Measurements from ENCODE around the gene POLR3G.

The POLR3G gene

GRCh38 chr5:90480699-90481098, 6.0 kb downstream of the POLR3G start:
- peaks cover 34% of the 10 kb centered on the region for H3K36me3 ChIP-seq (ENCODE audit: insufficient read depth, low read length)
- H3K9me3 ChIP-seq (ENCODE audit: low read depth, low read length): no peaks in the 10 kb centered on the region
- DNase-seq (ENCODE audit: low read depth, low spot score): no peak
- no peak overlapping the region for H3K9ac ChIP-seq (ENCODE audit: insufficient read length)
- H3K4me3 ChIP-seq: no peak overlapping the region
- no peak overlapping the region for H3K27ac ChIP-seq
- TF ChIP-seq EZH2 (IDR thresholded peaks at IDR 0.05): no peak

GRCh38 chr5:90483206-90483605, 8.5 kb downstream of the POLR3G start:
- H3K9me3 ChIP-seq (ENCODE audit: low read depth, low read length): no peaks in the 10 kb centered on the region

GRCh38 chr5:90484540-90484939, 9.9 kb downstream of the POLR3G start:
- no peak overlapping the region for H3K27ac ChIP-seq
- H3K9ac ChIP-seq (ENCODE audit: insufficient read length): no peak overlapping the region
- H3K36me3 ChIP-seq (ENCODE audit: insufficient read depth, low read length): peaks cover 43% of the 10 kb centered on the region
- DNase-seq (ENCODE audit: low read depth, low spot score): no peak
- no peak overlapping the region for H3K4me3 ChIP-seq
- TF ChIP-seq EZH2 (IDR thresholded peaks at IDR 0.05) (no peak), POLR2AphosphoS5 (IDR thresholded peaks at IDR 0.05; ENCODE audit: borderline replicate concordance, low read depth, low read length) (no peak), FOXP2 (optimal IDR thresholded peaks at IDR 0.05; ENCODE audit: control extremely low read depth, extremely low read length, insufficient read depth) (no peak)
- no peaks in the 10 kb centered on the region for H3K9me3 ChIP-seq (ENCODE audit: low read depth, low read length)

More at GRCh38 chr5:90483206-90483605, 8.5 kb downstream of the POLR3G start:
- Histone ChIP-seq H3K36me3 (ENCODE audit: insufficient read depth, low read length) (peaks cover 46% of the 10 kb centered on the region), H3K4me3 (no peak overlapping the region), H3K9ac (ENCODE audit: insufficient read length) (no peak overlapping the region), H3K27ac (no peak overlapping the region)
- TF ChIP-seq POLR2AphosphoS5 (IDR thresholded peaks at IDR 0.05; ENCODE audit: borderline replicate concordance, low read depth, low read length) (no peak), FOXP2 (optimal IDR thresholded peaks at IDR 0.05; ENCODE audit: control extremely low read depth, extremely low read length, insufficient read depth) (no peak), EZH2 (IDR thresholded peaks at IDR 0.05) (no peak)
- no peak for DNase-seq (ENCODE audit: low read depth, low spot score)

- DNase-seq (ENCODE audit: low read depth, low spot score): no peak
- TF ChIP-seq FOXP2 (optimal IDR thresholded peaks at IDR 0.05; ENCODE audit: control extremely low read depth, extremely low read length, insufficient read depth) (no peak), POLR2AphosphoS5 (IDR thresholded peaks at IDR 0.05; ENCODE audit: borderline replicate concordance, low read depth, low read length) (no peak), EZH2 (IDR thresholded peaks at IDR 0.05) (no peak)
- H3K9ac ChIP-seq (ENCODE audit: insufficient read length): peak overlapping the region; percentile 35
- 0 out of 2 replicates have a peak overlapping the region, but pooled peaks have one; percentile 24 for H3K4me3 ChIP-seq
- peak overlapping the region; percentile 65 for H3K27ac ChIP-seq
- peaks cover 52% of the 10 kb centered on the region for H3K36me3 ChIP-seq (ENCODE audit: insufficient read depth, low read length)
- no peaks in the 10 kb centered on the region for H3K9me3 ChIP-seq (ENCODE audit: low read depth, low read length)
Observed at GRCh38 chr5:90488791-90489190, 14.1 kb downstream of the POLR3G start.

- Histone ChIP-seq H3K27ac (no peak overlapping the region), H3K9me3 (ENCODE audit: low read depth, low read length) (no peaks in the 10 kb centered on the region), H3K36me3 (ENCODE audit: insufficient read depth, low read length) (peaks cover 66% of the 10 kb centered on the region), H3K4me3 (no peak overlapping the region), H3K9ac (ENCODE audit: insufficient read length) (no peak overlapping the region)
- no peak for DNase-seq (ENCODE audit: low read depth, low spot score)
- no peak for TF ChIP-seq POLR2AphosphoS5 (IDR thresholded peaks at IDR 0.05; ENCODE audit: borderline replicate concordance, low read depth, low read length)
- TF ChIP-seq EZH2 (IDR thresholded peaks at IDR 0.05): no peak
- TF ChIP-seq FOXP2 (optimal IDR thresholded peaks at IDR 0.05; ENCODE audit: control extremely low read depth, extremely low read length, insufficient read depth): no peak
Observed at GRCh38 chr5:90494043-90494442, 19.4 kb downstream of the POLR3G start.

- Histone ChIP-seq H3K27ac (no peak overlapping the region), H3K4me3 (no peak overlapping the region), H3K36me3 (ENCODE audit: insufficient read depth, low read length) (peaks cover 70% of the 10 kb centered on the region), H3K9me3 (ENCODE audit: low read depth, low read length) (no peaks in the 10 kb centered on the region), H3K9ac (ENCODE audit: insufficient read length) (no peak overlapping the region)
- TF ChIP-seq FOXP2 (optimal IDR thresholded peaks at IDR 0.05; ENCODE audit: control extremely low read depth, extremely low read length, insufficient read depth) (no peak), POLR2AphosphoS5 (IDR thresholded peaks at IDR 0.05; ENCODE audit: borderline replicate concordance, low read depth, low read length) (no peak), EZH2 (IDR thresholded peaks at IDR 0.05) (no peak)
- DNase-seq (ENCODE audit: low read depth, low spot score): no peak
Observed at GRCh38 chr5:90495146-90495545, 20.5 kb downstream of the POLR3G start.

- no peak overlapping the region for H3K27ac ChIP-seq
- no peak overlapping the region for H3K9ac ChIP-seq (ENCODE audit: insufficient read length)
- H3K36me3 ChIP-seq (ENCODE audit: insufficient read depth, low read length): peaks cover 19% of the 10 kb centered on the region
- no peak for TF ChIP-seq POLR2AphosphoS5 (IDR thresholded peaks at IDR 0.05; ENCODE audit: borderline replicate concordance, low read depth, low read length)
- TF ChIP-seq EZH2 (IDR thresholded peaks at IDR 0.05): no peak
- no peak for TF ChIP-seq FOXP2 (optimal IDR thresholded peaks at IDR 0.05; ENCODE audit: control extremely low read depth, extremely low read length, insufficient read depth)
- no peak overlapping the region for H3K4me3 ChIP-seq
- DNase-seq (ENCODE audit: low read depth, low spot score): no peak
- H3K9me3 ChIP-seq (ENCODE audit: low read depth, low read length): no peaks in the 10 kb centered on the region
Observed at GRCh38 chr5:90503596-90503995, 28.9 kb downstream of the POLR3G start.

- TF ChIP-seq POLR2AphosphoS5 (IDR thresholded peaks at IDR 0.05; ENCODE audit: borderline replicate concordance, low read depth, low read length) (no peak), FOXP2 (optimal IDR thresholded peaks at IDR 0.05; ENCODE audit: control extremely low read depth, extremely low read length, insufficient read depth) (no peak), EZH2 (IDR thresholded peaks at IDR 0.05) (no peak)
- Histone ChIP-seq H3K4me3 (no peak overlapping the region), H3K9ac (ENCODE audit: insufficient read length) (no peak overlapping the region), H3K36me3 (ENCODE audit: insufficient read depth, low read length) (peaks cover 17% of the 10 kb centered on the region), H3K9me3 (ENCODE audit: low read depth, low read length) (no peaks in the 10 kb centered on the region), H3K27ac (no peak overlapping the region)
- DNase-seq (ENCODE audit: low read depth, low spot score): no peak
Observed at GRCh38 chr5:90504743-90505142, 30.1 kb downstream of the POLR3G start.

- no peak overlapping the region for H3K27ac ChIP-seq
- TF ChIP-seq EZH2 (IDR thresholded peaks at IDR 0.05): no peak
- no peak for TF ChIP-seq POLR2AphosphoS5 (IDR thresholded peaks at IDR 0.05; ENCODE audit: borderline replicate concordance, low read depth, low read length)
- no peak for TF ChIP-seq FOXP2 (optimal IDR thresholded peaks at IDR 0.05; ENCODE audit: control extremely low read depth, extremely low read length, insufficient read depth)
Observed at GRCh38 chr5:90506221-90506620, 31.6 kb downstream of the POLR3G start.

More at GRCh38 chr5:90506221-90506620, 31.6 kb downstream of the POLR3G start:
- no peak for DNase-seq (ENCODE audit: low read depth, low spot score)
- no peaks in the 10 kb centered on the region for H3K9me3 ChIP-seq (ENCODE audit: low read depth, low read length)
- H3K9ac ChIP-seq (ENCODE audit: insufficient read length): no peak overlapping the region
- no peak overlapping the region for H3K4me3 ChIP-seq
- peaks cover 17% of the 10 kb centered on the region for H3K36me3 ChIP-seq (ENCODE audit: insufficient read depth, low read length)

All from SK-N-MC (cell line).